ENCODE data around the gene PTPRD.

DNA sequence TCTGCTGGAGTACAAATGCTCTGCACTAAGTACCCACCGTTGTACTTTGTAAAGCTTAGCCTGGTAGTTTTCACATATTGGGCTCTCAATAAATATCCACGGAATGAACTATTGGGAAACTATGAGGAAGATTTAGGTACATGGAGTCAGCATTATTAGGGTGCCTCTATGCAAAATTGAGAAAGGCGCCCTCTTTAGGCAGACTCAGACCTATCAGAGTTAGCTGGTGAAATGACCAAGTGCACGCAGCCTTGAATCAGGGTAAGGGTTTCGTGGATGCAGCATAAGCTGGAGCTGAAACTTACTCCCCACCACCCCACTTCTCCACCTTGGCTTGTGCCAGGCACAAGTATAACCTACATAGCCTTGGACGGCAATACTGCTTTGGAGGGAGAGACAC, 1634.5 kb downstream of the PTPRD start:
- TF ChIP-seq, protein P1, sequence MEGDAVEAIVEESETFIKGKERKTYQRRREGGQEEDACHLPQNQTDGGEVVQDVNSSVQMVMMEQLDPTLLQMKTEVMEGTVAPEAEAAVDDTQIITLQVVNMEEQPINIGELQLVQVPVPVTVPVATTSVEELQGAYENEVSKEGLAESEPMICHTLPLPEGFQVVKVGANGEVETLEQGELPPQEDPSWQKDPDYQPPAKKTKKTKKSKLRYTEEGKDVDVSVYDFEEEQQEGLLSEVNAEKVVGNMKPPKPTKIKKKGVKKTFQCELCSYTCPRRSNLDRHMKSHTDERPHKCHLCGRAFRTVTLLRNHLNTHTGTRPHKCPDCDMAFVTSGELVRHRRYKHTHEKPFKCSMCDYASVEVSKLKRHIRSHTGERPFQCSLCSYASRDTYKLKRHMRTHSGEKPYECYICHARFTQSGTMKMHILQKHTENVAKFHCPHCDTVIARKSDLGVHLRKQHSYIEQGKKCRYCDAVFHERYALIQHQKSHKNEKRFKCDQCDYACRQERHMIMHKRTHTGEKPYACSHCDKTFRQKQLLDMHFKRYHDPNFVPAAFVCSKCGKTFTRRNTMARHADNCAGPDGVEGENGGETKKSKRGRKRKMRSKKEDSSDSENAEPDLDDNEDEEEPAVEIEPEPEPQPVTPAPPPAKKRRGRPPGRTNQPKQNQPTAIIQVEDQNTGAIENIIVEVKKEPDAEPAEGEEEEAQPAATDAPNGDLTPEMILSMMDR (conservative IDR thresholded peaks at IDR 0.05 in 1 of 2, IDR thresholded peaks at IDR 0.05 in 1 of 2; ENCODE audit: low read depth in 1 of 2, low read length in 2 of 2), result no peak
- no peak for TF ChIP-seq EZH2 (IDR thresholded peaks at IDR 0.05; ENCODE audit: low read length, missing control alignments)

Data from fibroblast of lung (primary cell).